ENCODE results near the gene DNAAF5. TPM values are rescaled to one million over a fixed set of nuclear protein-coding genes. Genes with fewer than 3 reads are reported as not detected.

The DNAAF5 gene
- total RNA-seq (2014; rRNA removed; shearing (Covaris generic)): 122 and 124 TPM in 2 replicates

DNA sequence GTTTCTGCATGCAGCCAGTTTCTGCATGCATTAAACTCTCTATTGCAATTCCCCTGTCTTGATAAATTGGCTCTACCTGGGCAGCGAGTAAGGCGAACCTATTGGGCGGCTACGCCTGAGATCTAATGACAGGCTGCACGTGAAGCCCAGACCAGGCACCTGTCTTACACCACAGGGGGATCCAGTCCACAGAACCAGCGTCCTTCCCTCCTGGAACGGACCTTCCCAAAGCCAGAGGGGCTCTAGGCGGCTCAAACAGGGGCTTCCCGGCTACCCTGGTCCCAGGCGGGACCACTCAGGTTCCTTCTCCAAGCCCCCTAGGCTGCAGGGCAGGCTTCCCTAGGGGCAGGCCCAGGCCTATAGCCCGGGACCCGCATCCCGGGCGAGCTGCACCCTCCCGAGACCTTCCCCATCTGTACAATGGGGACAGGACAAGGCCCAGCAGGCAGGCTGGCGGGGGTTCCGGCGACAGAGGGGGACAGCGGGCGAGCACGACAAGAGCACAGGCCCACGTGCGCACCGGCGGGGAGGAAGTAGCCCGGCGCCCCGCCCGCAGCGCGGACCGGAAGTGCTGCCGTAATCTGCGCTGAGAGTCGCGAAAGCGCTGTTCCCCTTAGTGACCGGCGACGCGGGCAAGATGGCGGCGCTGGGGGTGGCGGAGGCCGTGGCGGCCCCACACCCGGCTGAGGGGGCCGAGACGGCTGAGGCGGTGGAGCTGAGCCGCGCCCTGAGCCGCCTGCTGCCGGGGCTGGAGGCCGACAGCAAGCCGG is at the start of gene DNAAF5:
DNAAF5 (plus strand) TSS at position 616 of the 770 bp plus-strand sequence; CDS start at position 638, 22 bp downstream.
- DNase-seq (ENCODE audit: low spot score): peak; percentile 90

DNA sequence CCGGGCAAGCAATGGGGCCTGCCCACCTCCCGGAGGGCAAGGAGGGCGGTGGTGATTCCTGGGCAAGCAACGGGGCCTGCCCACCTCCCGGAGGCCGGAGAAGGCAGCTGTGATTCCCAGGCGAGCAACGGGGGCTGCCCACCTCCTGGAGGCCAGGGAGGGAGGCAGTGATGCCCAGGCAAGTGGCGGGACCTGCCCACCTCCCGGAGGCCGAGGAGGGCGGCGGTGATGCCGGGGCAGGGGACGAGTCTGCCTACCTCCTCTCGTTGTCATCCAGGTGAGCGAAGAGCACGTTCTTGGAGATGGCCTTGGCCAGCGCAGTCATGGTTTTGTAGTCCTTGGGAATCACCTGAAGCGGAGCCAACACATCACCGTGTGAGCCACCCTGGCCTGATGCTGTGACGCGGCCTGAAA is 49.5 kb upstream of the DNAAF5 start:
- DNase-seq (ENCODE audit: low spot score): no peak

DNA sequence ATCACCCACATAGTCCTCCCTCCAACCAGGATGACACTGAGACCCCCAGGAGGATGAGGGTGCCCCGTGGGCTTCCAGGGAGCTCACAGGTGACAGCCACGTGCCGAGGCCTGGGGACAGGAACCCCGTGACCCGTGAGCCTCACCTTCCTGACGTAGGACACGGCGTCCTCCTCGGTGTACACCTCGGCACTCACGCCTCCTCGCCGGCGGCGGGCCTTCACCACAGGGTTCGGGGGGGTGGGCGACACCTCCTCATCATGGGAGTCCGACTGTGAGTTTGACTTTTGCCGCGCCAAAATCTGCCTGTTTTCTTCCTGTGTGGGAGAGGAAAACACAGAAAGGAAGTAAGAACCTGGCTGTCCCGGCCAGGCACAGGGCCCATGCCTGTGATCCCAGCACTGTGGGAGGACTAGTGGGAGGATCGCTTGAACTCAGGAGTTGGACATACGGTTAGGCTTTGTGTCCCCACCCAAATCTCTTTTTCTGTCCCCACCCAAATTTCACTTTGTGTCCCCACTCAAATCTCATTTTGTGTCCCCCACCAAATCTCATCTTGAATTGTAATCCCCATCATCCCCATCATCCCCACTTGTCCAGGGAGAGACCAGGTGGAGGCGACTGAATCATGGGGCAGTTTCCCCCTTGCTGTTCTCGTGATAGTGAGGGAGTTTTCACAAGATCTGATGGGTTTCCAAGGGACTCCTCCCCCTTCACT is 45.9 kb upstream of the DNAAF5 start:
- DNase-seq (ENCODE audit: low spot score): no peak

DNA sequence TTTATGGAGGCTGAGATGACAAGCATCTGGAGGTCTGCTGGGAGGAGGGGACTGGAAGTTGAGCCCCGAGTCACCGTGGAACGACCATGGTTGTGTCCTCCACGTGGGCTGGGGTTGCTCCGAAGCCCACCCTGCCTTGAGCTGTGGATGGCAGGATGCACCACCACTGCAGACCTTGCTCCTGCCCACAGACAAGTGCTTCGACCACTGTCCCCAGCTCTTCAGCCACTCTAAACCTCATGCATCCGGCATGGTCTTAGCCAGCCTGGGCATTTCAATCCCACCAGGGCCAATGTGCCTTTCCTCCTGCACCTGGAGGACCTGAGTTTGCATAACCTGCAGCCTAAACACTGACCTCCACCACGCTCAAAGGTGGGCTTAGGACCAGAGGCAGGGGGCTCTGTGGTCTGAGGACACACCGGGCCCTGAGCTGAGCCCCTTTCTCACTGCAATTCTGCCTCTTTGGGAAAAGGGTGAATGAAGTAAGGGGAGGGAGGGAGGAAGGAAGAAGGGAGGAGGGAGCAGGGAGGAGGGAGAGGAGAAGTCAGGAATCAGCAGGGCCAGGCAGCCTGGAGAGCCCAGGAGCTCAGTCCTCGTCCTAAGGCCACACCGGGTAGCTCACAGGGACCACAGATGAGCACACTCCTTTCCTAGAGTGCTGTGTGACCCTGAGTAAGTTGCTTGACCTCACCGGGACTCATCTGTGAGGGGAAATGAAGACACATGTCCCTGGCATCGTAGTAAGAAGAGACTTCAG is 44.8 kb upstream of the DNAAF5 start:
- no peak for DNase-seq (ENCODE audit: low spot score)

DNA sequence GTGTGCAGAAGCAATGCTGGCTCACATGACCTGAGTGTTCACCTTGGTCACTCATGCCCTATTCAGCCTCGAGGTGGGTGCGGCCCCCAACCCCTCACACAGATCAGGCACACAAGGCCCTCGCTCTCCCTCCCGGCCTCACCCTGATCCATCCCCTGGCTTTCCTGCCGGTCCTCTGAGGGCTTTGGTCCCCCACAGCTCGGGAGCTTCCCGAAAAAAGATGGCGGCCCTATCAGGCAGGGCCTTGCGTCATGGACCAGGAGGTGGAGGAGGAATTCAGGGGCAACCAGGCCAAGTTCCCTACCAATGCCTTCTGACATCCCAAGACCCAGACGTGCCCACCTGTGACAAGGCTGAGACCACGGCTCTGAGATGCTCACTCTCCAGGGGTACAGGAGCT is 43.7 kb upstream of the DNAAF5 start:
- no peak for DNase-seq (ENCODE audit: low spot score)

DNA sequence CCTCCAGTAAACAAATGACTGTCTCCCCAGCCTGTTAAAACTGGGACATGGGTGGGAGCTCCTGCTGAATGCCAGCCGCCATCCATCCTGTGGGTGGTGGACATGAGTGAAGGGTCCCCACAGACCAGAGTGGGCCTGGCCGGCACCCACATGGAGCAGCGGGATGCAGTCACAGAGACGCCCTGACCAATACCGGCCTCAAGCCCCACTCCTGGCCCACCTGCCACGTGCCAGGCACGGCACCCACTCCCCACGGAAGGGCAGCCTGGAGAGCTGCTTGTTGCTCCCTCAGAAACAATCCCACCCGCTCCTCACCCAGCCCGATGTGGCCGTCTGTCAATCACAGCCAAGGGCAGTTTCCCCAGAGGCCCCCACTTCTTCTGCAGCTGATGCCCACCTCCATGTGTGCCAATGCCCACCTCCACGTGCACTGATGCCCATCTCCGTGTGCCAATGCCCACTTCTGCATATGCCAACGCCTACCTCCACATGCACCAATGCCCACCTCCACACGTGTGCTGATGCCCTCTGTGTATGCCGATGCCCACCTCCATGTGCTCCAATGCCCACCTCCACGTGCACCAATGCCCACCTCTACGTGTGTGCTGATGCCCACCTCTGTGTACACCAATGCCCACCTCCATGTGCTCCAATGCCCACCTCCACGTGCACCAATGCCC is 42.8 kb upstream of the DNAAF5 start:
- no peak for DNase-seq (ENCODE audit: low spot score)

DNA sequence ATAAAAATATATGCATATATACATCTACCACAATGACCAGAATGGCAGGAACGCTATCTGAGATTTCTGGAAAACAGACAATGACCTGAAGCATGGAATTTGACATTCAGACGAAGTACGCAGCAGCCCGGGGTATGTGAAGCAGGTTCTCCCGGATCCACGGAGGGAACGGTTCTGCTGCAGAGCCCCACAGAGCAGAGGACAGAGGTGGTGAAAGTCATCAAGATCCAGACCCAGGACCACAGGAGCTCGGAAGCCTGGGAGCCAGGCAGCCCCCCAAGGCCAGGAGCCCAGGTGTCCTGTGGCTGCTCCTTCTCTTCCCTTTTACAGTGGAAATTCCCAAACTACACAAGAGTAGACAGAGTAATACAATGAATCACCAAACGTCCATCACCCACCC is 42.1 kb upstream of the DNAAF5 start:
- no peak for DNase-seq (ENCODE audit: low spot score)

DNA sequence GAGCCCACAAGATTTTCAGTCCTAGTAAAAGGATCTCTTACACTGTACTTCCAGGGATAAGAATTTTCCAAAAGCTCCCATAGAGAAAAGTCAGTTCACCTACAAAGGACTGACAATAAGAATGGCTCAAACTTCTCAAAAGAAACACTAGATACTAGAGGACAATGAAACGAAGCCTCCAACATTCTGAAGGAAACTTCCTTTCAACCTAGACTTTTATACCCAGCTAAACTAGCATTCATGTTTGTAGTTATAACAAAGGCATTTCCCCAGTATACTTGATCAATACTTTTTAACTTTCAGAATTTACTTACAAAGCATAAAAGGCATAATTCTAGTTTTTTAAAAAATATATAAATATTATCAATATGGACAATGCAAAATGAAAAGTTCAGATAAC is 41.0 kb upstream of the DNAAF5 start:
- DNase-seq (ENCODE audit: low spot score): no peak

DNA sequence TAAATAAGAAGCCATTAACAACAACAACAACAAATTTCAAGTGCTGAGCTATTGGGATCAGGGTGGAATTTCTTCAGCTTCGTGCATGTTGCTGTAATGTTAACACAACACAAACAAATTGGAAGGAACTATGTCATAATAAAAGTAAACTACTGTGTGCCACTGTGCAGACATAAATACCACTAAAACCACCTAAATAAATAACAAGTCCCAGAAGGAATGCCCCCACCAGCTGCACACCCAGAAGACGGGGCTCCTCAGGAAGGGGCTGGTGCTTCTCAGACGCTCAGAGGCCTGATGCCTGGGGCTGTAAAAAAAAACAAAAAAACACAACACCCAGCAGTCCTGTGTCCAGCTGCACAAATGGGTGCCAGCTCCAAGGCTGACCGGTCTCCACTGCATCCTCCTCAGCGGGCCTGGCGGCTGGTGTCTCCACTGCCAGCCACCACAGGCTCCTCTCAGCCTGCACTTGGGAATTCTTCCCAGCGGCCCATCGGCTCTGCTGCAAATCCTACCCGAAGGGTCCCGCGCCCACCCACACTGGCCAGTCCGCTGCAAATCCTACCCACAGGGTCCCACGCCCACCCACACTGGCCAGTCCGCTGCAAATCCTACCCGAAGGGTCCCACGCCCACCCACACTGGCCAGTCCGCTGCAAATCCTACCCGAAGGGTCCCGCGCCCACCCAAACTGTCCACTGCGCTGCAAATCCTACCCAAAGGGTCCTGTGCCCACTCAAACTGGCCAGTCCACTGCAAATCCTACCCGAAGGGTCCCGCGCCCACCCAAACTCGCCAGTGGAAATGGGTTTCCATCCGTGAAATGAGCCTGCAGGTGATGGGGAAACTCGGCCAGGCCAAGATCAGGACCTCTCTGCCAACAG is 35.8 kb upstream of the DNAAF5 start:
- DNase-seq (ENCODE audit: low spot score): no peak

DNA sequence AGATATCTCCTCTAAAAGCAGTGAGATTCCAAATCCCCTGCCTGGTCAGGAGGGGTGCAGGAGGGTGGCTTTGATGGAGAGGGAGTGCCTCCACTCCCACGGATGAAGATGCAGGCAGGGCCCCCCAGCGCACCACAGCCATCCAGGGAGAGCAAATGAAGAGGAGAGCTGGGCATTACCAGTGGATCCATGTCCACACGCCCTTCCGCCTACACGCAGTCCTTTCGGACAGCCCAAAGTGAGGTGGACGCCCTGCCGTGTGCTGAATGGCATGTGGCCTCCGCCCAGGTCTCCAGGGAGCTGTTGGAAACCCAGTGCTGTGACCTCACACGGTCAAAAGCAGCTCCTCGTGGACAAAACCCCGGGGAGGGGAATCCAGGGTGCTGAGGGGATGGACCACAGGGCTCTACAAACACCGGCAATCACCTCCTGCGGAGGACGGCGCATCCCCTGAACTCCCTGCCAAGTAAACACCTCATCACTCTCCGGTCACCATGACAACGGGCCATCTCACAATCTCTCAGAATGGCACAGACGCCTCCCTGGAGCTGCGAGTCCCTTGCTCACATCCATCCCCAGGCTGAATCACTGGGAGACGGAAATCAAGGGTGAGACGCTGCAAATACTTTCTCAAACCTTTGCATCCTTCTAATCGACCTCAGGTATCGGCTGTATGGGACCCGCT is 35.0 kb upstream of the DNAAF5 start:
- DNase-seq (ENCODE audit: low spot score): no peak

DNA sequence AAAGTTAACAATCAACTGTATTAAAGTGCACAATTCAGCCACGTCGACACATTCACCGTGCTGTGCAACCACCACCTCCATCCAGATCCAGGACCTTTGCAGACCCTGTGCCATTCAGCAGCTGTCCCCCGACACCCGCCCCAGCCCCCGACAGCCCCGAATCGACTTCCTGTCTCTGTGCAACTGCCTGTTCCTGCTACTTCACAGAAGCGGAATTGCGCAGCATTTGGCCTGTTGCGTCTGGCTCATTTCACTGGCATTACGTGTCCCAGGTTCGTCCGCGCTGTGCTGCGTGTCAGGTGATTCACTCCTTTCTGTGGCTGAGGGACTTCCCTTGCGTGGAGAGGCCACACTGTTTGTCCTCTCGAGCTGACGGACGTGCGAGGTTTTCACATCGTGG is 33.2 kb upstream of the DNAAF5 start:
- DNase-seq (ENCODE audit: low spot score): no peak

DNA sequence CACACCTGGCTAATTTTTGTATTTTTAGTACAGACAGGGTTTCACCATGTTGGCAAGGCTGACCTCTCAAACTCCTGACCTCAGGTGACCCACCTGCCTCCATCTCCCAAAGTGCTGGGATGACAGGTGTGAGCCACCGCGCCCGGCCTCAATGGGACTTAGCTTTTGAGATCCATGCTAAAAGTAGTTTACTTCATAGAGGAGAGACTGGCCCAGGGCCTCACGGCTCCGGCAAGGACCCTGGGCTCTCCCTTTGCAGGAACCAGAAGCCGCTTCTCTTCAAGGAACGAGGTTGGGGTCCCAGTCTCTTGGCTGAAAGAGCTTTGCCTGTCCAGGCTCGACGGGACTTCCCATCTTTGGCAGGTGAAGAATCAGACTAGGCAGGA is 30.1 kb upstream of the DNAAF5 start:
- DNase-seq (ENCODE audit: low spot score): no peak

DNA sequence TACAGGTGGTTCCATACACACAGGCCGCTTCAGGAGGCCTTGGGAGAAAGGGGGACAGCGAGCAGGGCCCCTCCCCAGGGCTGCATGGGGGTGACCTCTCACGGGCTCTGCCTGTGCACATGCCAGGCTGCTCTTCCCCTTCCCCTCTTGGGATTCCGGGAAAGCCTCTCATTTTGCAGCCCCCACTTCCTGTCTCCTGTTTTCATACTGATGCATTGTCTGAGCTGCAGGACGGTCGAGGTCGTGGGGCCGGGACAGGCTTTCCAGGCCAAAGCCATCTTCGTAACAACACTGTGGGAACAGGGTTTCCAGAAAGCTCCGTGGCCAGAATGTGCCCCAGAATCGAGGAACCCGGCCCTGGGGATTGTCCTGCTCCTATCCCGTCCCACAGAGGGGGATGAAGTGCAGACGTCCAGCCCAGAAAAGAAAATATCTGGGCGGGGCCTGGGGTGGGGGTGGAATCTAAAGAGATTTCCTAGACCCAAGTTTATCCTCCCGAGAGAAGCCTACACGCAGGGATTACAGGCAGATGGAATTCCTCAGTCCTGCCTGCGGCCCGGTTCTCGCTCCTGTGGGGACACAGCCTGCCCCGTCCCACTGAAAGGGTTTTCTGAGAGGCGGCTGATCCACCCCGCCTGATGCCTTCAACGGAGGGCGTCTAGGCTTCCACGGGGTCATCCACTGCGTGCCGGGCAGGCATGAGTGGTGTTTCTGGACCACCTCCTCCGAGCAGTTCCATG is 29.5 kb upstream of the DNAAF5 start:
- no peak for DNase-seq (ENCODE audit: low spot score)

DNA sequence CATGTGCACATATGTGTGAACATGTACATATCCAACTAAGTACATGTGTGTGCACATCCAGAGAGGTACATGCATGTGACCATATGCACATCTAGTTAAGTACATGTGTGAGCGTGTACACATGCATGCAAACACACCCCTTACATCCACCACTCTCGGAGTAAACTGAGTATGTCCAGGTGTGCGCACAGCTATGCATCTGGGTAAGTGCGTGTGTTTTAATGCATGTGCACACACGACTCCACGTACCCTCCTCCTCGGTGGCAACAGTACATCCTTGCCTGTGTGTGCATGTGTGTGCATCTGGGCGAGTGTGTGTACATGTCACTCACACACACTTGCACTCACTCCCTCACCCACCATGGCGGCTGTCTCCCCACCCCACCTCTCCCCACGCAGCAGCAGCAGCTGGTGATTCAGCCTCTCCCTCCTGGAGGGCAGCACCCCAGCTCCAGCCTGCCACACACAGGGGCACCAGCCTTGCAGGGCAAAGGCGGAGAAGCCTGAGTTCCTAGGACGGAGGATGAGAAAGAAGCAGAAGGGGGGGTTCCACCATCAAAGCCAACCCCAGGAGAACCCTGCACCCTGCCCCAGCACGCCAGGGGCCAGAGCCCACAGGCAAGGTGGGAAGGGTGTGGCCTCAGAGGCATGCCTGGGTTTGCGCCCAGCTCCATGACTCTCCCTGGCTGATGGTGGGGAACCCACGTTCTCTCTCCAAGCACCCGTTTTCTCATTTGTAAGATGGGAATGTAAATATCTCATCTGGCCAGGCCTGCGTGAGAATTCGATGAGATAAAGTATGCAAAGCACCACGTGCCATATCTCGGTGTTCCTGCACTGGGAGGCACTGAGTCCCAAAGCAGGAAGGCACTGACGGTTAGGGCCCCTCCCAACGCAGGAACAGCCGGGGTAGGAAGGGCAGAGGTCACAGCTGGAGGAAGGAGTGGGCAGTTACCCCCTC is 27.7 kb upstream of the DNAAF5 start:
- no peak for DNase-seq (ENCODE audit: low spot score)

DNA sequence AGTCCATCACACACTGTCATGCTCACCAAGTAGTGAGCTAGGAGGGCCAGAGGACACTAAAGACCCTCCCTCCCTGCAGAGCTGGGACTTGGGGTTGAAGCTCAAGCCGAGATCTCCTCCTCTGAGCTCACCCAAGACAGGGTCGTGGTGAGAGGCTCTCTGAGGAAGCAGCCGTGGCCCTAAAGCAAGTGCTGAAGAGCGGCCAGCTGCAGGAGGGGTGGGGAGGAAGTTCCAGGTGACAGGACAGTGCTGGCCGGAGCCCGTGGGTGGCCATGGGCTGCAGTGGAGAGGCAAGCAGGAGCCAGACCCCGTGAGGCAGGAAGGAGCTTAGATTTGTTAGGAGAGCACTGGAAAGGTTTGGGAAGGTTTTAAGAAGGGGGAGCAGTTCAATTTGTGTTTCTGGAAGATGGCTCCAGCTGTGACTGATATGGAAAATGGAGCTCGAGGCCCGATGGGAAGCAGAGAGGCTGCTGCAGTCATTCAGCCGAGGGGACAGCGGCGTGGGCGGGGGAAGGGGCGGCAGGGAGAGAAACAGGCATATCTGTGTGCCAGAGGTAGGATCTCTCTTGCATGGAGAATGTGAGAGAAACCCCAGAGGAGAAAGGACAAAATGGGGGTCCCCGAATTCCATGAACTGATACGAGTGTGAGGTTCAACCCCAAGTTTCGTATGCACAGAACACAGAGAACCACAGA is 26.9 kb upstream of the DNAAF5 start:
- no peak for DNase-seq (ENCODE audit: low spot score)

DNA sequence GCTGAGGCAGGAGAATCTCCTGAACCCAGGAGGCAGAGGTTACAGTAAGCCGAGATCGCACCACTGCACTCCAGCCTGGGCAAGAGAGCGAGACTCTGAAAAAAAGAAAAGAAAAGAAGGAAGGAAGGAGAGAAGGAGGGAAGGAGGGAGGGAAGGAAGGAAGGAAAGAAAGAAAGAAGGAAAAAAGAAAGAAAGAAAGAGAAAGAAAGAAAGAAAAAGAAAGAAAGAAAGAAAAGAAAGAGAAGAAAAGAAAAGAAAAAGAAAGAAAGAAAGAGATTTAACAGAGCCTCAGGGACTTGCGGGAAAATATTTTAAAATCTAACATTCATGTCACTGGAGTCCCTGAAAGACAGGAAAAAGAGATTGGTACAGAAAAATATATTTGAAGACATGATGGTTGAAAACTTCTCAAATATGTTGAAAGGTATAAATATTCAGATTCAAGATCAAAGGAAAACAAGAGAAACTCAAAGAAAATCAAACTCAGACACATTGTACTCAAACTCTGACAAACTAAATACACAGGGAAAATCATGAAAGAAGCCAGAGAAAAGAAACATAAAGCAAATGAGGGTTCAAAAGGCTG is 25.3 kb upstream of the DNAAF5 start:
- DNase-seq (ENCODE audit: low spot score): no peak

DNA sequence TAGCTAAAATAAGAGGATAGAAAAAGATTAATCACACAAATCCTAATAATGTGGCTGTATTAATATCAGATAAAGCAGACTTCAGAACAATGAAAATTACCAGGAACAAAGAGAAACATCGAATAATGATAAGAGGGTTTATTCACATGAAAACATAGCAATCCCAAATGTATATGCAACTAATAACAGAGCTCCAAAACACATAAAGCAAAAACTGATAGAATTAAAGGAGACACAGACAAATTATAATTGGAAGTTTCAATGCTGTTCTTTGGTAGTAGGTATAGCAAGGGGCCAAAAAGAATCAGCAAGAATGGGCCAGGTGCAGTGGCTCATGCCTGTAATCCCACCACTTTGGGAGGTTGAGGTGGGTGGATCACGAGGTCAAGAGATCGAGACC is 23.4 kb upstream of the DNAAF5 start:
- DNase-seq (ENCODE audit: low spot score): no peak

All from HT-29 (cell line).